K562 (cell line): ENCODE results near the gene SORCS2. TPM values are rescaled to one million over a fixed set of nuclear protein-coding genes. Genes with fewer than 3 reads are reported as not detected.

ENCODE experiments used
- ARHGAP35 ChIP-seq: fragments of 450-650 bp; IDR thresholded peaks from 2 replicates; pipeline ENCODE4 v1.6.1; 2018; ENCODE audit not compliant: partially characterized antibody
- ARID2 ChIP-seq: fragments of 450-650 bp; IDR thresholded peaks from 2 replicates; pipeline ENCODE4 v1.6.1; 2017; ENCODE audit warnings: antibody characterized with exemption, mild to moderate bottlenecking
- CBX5 ChIP-seq: IDR thresholded peaks from 2 replicates; pipeline ENCODE4 v1.6.1; 2014; ENCODE audit warnings: low read depth, borderline replicate concordance
- EWSR1 ChIP-seq: fragments of 450-650 bp; IDR thresholded peaks from 2 replicates; pipeline ENCODE4 v1.6.1; 2018; ENCODE audit warnings: borderline replicate concordance, mild to moderate bottlenecking, low read depth, moderate library complexity; ENCODE audit not compliant: partially characterized antibody
- FOXA3 ChIP-seq, 2 experiments: fragments of 450-650 bp in 1 of 2; sonication (generic) in 1 of 2; formaldehyde crosslinking; IDR thresholded peaks in 1 of 2; conservative IDR thresholded peaks in 1 of 2; 2 replicates each; pipeline versions ENCODE4 v1.4.0 to v1.8.0; 2020 to 2022; ENCODE audit warnings: mild to moderate bottlenecking in 2 of 2, missing genetic modification reagents in 1 of 2
- GTF3C2 ChIP-seq: IDR thresholded peaks from 3 replicates; pipeline ENCODE4 v1.6.1; 2011; ENCODE audit warnings: borderline replicate concordance, mild to moderate bottlenecking, moderate library complexity; ENCODE audit not compliant: insufficient read length; ENCODE audit errors: extremely low read depth
- KDM1A ChIP-seq, 2 experiments: fragments of 450-650 bp; IDR thresholded peaks; 2 replicates each; pipeline ENCODE4 v1.6.1; 2016; ENCODE audit warnings: mild to moderate bottlenecking in 2 of 2
- KLF6 ChIP-seq: fragments of 250-450 bp; sonication (Bioruptor Pico); IDR thresholded peaks from 2 replicates; pipeline ENCODE4 v1.4.0; 2020; ENCODE audit warnings: mild to moderate bottlenecking, moderate library complexity, borderline replicate concordance
- MAFG ChIP-seq: fragments of 450-650 bp; conservative IDR thresholded peaks from 2 replicates; pipeline ENCODE4 v1.6.1; 2016; ENCODE audit warnings: missing genetic modification characterization, missing compliant biosample characterization
- MBD1 ChIP-seq: fragments of 250-450 bp; sonication (Bioruptor Pico); IDR thresholded peaks from 2 replicates; pipeline ENCODE4 v1.8.0; 2022; ENCODE audit warnings: inconsistent platforms
- MCM3 ChIP-seq: fragments of 450-650 bp; IDR thresholded peaks from 2 replicates; pipeline ENCODE4 v1.6.1; 2016
- NFXL1 ChIP-seq: fragments of 450-650 bp; formaldehyde crosslinking; IDR thresholded peaks from 2 replicates; pipeline ENCODE4 v1.4.0; 2021; ENCODE audit warnings: mild to moderate bottlenecking
- PTBP1 ChIP-seq: fragments of 200-400 bp; formaldehyde crosslinking; IDR thresholded peaks from 2 replicates; pipeline ENCODE4 v1.6.1; 2017; ENCODE audit warnings: low read depth, low read length
- RAD51 ChIP-seq: fragments of 450-650 bp; IDR thresholded peaks from 2 replicates; pipeline ENCODE4 v1.7.1; 2016; ENCODE audit warnings: low read depth, mild to moderate bottlenecking, borderline replicate concordance
- RBM17 ChIP-seq: fragments of 200-400 bp; formaldehyde crosslinking; IDR thresholded peaks from 2 replicates; pipeline ENCODE4 v1.6.1; 2017; ENCODE audit warnings: low read depth, mild to moderate bottlenecking, low read length, borderline replicate concordance
- SMAD4 ChIP-seq: fragments of 250-450 bp; sonication (Bioruptor Pico); conservative IDR thresholded peaks from 2 replicates; pipeline ENCODE4 v1.8.0; 2021; ENCODE audit warnings: inconsistent platforms, mild to moderate bottlenecking, moderate library complexity
- SMARCA5 ChIP-seq: fragments of 450-650 bp; IDR thresholded peaks from 2 replicates; pipeline ENCODE4 v1.6.1; 2016
- SMC3 ChIP-seq: conservative IDR thresholded peaks from 2 replicates; pipeline ENCODE4 v1.6.1; 2011; ENCODE audit warnings: low read depth, low read length, improper control_type of control experiment; ENCODE audit not compliant: insufficient read depth
- ZNF143 ChIP-seq: sonication (generic); formaldehyde crosslinking; IDR thresholded peaks from 2 replicates; pipeline ENCODE4 v1.9.0; 2022; ENCODE audit warnings: mild to moderate bottlenecking, missing genetic modification reagents
- ZNF316 ChIP-seq: fragments of 450-650 bp; IDR thresholded peaks from 2 replicates; pipeline ENCODE4 v1.6.1; 2016
- ZNF589 ChIP-seq: fragments of 200-800 bp; sonication (Bioruptor generic); IDR thresholded peaks from 2 replicates; pipeline ENCODE4 v1.6.1; 2016; ENCODE audit warnings: low read depth, missing genetic modification characterization, missing compliant biosample characterization
- polyA plus RNA-seq, 8 experiments: library from polyadenylated mRNA; depleted of rRNA in 4 of 8; stranded (reverse) in 5 of 8; unstranded in 3 of 8; fragments of >200 nt; fragmentation: Nextera tagmentation in 2 of 8; fragmentation: Illumina TruSeq in 1 of 8; extraction: Ambion mirVana in 2 of 8; extraction: Trizol in 1 of 8; gene quantifications; 2 replicates each; pipeline versions ENCODE4 v1.2.1 to v1.2.3, GENCODE V29; 2011 to 2014; ENCODE audit warnings: inconsistent platforms in 1 of 8, missing spikeins in 1 of 8
- total RNA-seq, 7 experiments: library from RNA; depleted of rRNA in 6 of 7; stranded (reverse); fragments of >200 nt in 6 of 7; fragmentation: Illumina TruSeq in 2 of 7; extraction: Trizol in 2 of 7; gene quantifications; 2 replicates each; pipeline versions ENCODE4 v1.2.1 to v1.2.3, GENCODE V29; 2011 to 2021; ENCODE audit warnings: low replicate concordance in 1 of 7
- TF ChIP-seq, protein P1 (sequence below): fragments of 450-650 bp; IDR thresholded peaks from 2 replicates; pipeline ENCODE4 v1.6.1; 2017; ENCODE audit warnings: mild to moderate bottlenecking, moderate library complexity

Gene SORCS2
- total and polyA plus RNA-seq, 9 of the 15 experiments (the other 6 are each of a cell fraction or from before 2014, with no cell fraction given): not detected

GRCh38 chr4:7155590-7156071 is 36.7 kb upstream of the SORCS2 start (continued):
- TF ChIP-seq MAFG (tag) (peak; percentile 29), KDM1A (IDR thresholded peaks at IDR 0.05) (no peak), ZNF589 (CRISPR knock-in tag) (no peak), ZNF316 (peak; percentile 36; the same call in 1 of the 2 replicates), MBD1 (no peak), ARHGAP35 (no peak), CBX5 (no peak), ZNF143 (CRISPR knock-in tag) (no peak), SMAD4 (CRISPR knock-in tag) (peak; percentile 66; the same call in 1 of the 2 replicates), ARID2 (no peak), MCM3 (no peak), SMARCA5 (no peak), GTF3C2 (no peak), RAD51 (no peak), FOXA3 (CRISPR knock-in tag; conservative IDR thresholded peaks at IDR 0.05 in 1 of 2, IDR thresholded peaks at IDR 0.05 in 1 of 2) (no peak), EWSR1 (no peak), PTBP1 (no peak), KLF6 (CRISPR knock-in tag) (0 out of 2 replicates have a peak, but pooled peaks have one; percentile 30), NFXL1 (CRISPR knock-in tag) (no peak), SMC3 (no peak), RBM17 (no peak)
- TF ChIP-seq, protein P1, sequence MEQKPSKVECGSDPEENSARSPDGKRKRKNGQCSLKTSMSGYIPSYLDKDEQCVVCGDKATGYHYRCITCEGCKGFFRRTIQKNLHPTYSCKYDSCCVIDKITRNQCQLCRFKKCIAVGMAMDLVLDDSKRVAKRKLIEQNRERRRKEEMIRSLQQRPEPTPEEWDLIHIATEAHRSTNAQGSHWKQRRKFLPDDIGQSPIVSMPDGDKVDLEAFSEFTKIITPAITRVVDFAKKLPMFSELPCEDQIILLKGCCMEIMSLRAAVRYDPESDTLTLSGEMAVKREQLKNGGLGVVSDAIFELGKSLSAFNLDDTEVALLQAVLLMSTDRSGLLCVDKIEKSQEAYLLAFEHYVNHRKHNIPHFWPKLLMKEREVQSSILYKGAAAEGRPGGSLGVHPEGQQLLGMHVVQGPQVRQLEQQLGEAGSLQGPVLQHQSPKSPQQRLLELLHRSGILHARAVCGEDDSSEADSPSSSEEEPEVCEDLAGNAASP: no peak
